ENCODE data around the gene RPL29. TPM values are rescaled to one million over a fixed set of nuclear protein-coding genes. Genes with fewer than 3 reads are reported as not detected.

Gene RPL29
- total and polyA plus RNA-seq, 2 of the 13 experiments (the other 11 are each of a cell fraction or from before 2014, with no cell fraction given), result 1,348 to 2,263 TPM

DNA sequence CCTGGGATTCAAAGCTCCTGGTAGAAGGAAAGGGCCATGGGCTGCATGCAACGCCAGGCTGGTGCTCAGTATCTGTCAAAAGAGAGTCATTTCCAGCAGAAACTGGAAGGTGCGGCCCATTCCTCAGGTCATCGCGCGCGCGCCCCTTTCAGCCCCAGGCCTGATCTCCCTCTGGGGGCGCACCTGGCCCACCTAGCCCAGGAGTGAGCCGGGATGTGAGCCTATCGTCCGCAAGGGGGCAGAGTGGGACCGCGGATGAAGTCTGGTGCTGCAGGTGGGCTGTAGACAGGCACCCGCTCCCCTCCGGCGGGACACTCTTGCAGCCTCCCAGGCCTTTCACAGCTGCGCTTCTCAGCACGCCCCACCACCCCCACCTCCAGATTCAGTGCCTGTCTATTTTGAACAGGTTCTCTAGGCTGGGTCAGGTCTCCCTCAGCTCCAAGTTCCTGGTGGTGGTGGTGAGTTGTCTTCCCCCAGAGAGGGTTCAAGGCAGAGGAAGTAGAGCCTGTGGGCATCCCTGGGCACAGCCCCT, 5.8 kb upstream of the RPL29 start (continued):
- no peak for TF ChIP-seq KLF12 (CRISPR knock-in tag; IDR thresholded peaks at IDR 0.05; ENCODE audit: borderline replicate concordance)
- TF ChIP-seq FOXK1 (CRISPR knock-in tag; IDR thresholded peaks at IDR 0.05; ENCODE audit: borderline replicate concordance, low read depth), result no peak
- TF ChIP-seq, protein P1, sequence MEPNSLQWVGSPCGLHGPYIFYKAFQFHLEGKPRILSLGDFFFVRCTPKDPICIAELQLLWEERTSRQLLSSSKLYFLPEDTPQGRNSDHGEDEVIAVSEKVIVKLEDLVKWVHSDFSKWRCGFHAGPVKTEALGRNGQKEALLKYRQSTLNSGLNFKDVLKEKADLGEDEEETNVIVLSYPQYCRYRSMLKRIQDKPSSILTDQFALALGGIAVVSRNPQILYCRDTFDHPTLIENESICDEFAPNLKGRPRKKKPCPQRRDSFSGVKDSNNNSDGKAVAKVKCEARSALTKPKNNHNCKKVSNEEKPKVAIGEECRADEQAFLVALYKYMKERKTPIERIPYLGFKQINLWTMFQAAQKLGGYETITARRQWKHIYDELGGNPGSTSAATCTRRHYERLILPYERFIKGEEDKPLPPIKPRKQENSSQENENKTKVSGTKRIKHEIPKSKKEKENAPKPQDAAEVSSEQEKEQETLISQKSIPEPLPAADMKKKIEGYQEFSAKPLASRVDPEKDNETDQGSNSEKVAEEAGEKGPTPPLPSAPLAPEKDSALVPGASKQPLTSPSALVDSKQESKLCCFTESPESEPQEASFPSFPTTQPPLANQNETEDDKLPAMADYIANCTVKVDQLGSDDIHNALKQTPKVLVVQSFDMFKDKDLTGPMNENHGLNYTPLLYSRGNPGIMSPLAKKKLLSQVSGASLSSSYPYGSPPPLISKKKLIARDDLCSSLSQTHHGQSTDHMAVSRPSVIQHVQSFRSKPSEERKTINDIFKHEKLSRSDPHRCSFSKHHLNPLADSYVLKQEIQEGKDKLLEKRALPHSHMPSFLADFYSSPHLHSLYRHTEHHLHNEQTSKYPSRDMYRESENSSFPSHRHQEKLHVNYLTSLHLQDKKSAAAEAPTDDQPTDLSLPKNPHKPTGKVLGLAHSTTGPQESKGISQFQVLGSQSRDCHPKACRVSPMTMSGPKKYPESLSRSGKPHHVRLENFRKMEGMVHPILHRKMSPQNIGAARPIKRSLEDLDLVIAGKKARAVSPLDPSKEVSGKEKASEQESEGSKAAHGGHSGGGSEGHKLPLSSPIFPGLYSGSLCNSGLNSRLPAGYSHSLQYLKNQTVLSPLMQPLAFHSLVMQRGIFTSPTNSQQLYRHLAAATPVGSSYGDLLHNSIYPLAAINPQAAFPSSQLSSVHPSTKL (CRISPR knock-in tag; IDR thresholded peaks at IDR 0.05), result 0 out of 2 replicates have a peak, but pooled peaks have one; percentile 42
- TF ChIP-seq PHF8 (CRISPR knock-in tag; IDR thresholded peaks at IDR 0.05), result no peak
- TF ChIP-seq ZNF234 (CRISPR knock-in tag; conservative IDR thresholded peaks at IDR 0.05), result no peak
- no peak for TF ChIP-seq HMG20B (CRISPR knock-in tag; conservative IDR thresholded peaks at IDR 0.05)
- no peak for TF ChIP-seq ZNF432 (CRISPR knock-in tag; IDR thresholded peaks at IDR 0.05; ENCODE audit: borderline replicate concordance)
- TF ChIP-seq EED (CRISPR knock-in tag; IDR thresholded peaks at IDR 0.05), result no peak
- 0 out of 2 replicates have a peak, but pooled peaks have one; percentile 12 for TF ChIP-seq CEBPG (CRISPR knock-in tag; IDR thresholded peaks at IDR 0.05)
- TF ChIP-seq, protein P2, sequence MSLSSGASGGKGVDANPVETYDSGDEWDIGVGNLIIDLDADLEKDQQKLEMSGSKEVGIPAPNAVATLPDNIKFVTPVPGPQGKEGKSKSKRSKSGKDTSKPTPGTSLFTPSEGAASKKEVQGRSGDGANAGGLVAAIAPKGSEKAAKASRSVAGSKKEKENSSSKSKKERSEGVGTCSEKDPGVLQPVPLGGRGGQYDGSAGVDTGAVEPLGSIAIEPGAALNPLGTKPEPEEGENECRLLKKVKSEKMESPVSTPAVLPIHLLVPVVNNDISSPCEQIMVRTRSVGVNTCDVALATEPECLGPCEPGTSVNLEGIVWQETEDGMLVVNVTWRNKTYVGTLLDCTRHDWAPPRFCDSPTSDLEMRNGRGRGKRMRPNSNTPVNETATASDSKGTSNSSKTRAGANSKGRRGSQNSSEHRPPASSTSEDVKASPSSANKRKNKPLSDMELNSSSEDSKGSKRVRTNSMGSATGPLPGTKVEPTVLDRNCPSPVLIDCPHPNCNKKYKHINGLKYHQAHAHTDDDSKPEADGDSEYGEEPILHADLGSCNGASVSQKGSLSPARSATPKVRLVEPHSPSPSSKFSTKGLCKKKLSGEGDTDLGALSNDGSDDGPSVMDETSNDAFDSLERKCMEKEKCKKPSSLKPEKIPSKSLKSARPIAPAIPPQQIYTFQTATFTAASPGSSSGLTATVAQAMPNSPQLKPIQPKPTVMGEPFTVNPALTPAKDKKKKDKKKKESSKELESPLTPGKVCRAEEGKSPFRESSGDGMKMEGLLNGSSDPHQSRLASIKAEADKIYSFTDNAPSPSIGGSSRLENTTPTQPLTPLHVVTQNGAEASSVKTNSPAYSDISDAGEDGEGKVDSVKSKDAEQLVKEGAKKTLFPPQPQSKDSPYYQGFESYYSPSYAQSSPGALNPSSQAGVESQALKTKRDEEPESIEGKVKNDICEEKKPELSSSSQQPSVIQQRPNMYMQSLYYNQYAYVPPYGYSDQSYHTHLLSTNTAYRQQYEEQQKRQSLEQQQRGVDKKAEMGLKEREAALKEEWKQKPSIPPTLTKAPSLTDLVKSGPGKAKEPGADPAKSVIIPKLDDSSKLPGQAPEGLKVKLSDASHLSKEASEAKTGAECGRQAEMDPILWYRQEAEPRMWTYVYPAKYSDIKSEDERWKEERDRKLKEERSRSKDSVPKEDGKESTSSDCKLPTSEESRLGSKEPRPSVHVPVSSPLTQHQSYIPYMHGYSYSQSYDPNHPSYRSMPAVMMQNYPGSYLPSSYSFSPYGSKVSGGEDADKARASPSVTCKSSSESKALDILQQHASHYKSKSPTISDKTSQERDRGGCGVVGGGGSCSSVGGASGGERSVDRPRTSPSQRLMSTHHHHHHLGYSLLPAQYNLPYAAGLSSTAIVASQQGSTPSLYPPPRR (CRISPR knock-in tag; IDR thresholded peaks at IDR 0.05; ENCODE audit: borderline replicate concordance), result no peak
- TF ChIP-seq, protein P3, sequence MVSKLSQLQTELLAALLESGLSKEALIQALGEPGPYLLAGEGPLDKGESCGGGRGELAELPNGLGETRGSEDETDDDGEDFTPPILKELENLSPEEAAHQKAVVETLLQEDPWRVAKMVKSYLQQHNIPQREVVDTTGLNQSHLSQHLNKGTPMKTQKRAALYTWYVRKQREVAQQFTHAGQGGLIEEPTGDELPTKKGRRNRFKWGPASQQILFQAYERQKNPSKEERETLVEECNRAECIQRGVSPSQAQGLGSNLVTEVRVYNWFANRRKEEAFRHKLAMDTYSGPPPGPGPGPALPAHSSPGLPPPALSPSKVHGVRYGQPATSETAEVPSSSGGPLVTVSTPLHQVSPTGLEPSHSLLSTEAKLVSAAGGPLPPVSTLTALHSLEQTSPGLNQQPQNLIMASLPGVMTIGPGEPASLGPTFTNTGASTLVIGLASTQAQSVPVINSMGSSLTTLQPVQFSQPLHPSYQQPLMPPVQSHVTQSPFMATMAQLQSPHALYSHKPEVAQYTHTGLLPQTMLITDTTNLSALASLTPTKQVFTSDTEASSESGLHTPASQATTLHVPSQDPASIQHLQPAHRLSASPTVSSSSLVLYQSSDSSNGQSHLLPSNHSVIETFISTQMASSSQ (IDR thresholded peaks at IDR 0.05; ENCODE audit: low read depth), result no peak
- TF ChIP-seq, protein P3 (CRISPR knock-in tag; IDR thresholded peaks at IDR 0.05; ENCODE audit: borderline replicate concordance), result no peak
- TF ChIP-seq RORA (CRISPR knock-in tag; IDR thresholded peaks at IDR 0.05), result no peak

All from HepG2 (cell line).